H9 (cell line): Measurements from ENCODE around the gene SETD5. TPM values are rescaled to one million over a fixed set of nuclear protein-coding genes. Genes with fewer than 3 reads are reported as not detected.

Source experiments
- DNase-seq: peaks from one replicate; pipeline ENCODE4 v3.0.0-alpha.2; 2017
- H2AFZ ChIP-seq: one replicate; pipeline ENCODE4 v1.6.1; 2013; ENCODE audit warnings: mild to moderate bottlenecking, low read length, control low read depth, moderate library complexity
- H2AK5ac ChIP-seq: 2 replicates; pipeline ENCODE4 v1.6.1; 2013; ENCODE audit warnings: low read length, control low read depth, mixed read lengths; ENCODE audit not compliant: insufficient read length
- H2BK120ac ChIP-seq: one replicate; pipeline ENCODE4 v1.6.1; 2013; ENCODE audit warnings: low read depth, mild to moderate bottlenecking, low read length, control low read depth, inconsistent platforms; ENCODE audit not compliant: poor library complexity, severe bottlenecking
- H2BK12ac ChIP-seq: 2 replicates; pipeline ENCODE4 v1.6.1; 2013; ENCODE audit warnings: low read length, control low read depth, mixed read lengths, low read depth; ENCODE audit not compliant: insufficient read length
- H2BK15ac ChIP-seq: 2 replicates; pipeline ENCODE4 v1.6.1; 2013; ENCODE audit warnings: low read depth, low read length, control low read depth
- H2BK20ac ChIP-seq: one replicate; pipeline ENCODE4 v1.6.1; 2013; ENCODE audit warnings: low read depth, mild to moderate bottlenecking, low read length, control low read depth, inconsistent platforms; ENCODE audit not compliant: poor library complexity, severe bottlenecking
- H2BK5ac ChIP-seq: 2 replicates; pipeline ENCODE4 v1.6.1; 2013; ENCODE audit warnings: low read length, control low read depth, mixed read lengths; ENCODE audit not compliant: insufficient read length
- H3K14ac ChIP-seq: 2 replicates; pipeline ENCODE4 v1.6.1; 2013; ENCODE audit warnings: low read length, control low read depth; ENCODE audit not compliant: insufficient read depth
- H3K18ac ChIP-seq: 2 replicates; pipeline ENCODE4 v1.6.1; 2013; ENCODE audit warnings: low read depth, mild to moderate bottlenecking, mixed read lengths, low read length, control low read depth; ENCODE audit not compliant: insufficient read length
- H3K23ac ChIP-seq: 2 replicates; pipeline ENCODE4 v1.6.1; 2013; ENCODE audit warnings: low read length, control low read depth, mixed read lengths, low read depth; ENCODE audit not compliant: insufficient read length
- H3K23me2 ChIP-seq: 2 replicates; pipeline ENCODE4 v1.6.1; 2013; ENCODE audit warnings: low read depth, mild to moderate bottlenecking, mixed read lengths, low read length, control low read depth; ENCODE audit not compliant: insufficient read length, poor library complexity, severe bottlenecking
- H3K27ac ChIP-seq: 2 replicates; pipeline ENCODE4 v1.5.1; 2013; ENCODE audit warnings: low read length, control low read depth, mixed read lengths, low read depth; ENCODE audit not compliant: insufficient read length
- H3K27me3 ChIP-seq: 2 replicates; pipeline ENCODE4 v1.6.1; 2013; ENCODE audit warnings: low read length, control low read depth, inconsistent platforms; ENCODE audit not compliant: insufficient read depth
- H3K4ac ChIP-seq: 2 replicates; pipeline ENCODE4 v1.6.1; 2013; ENCODE audit warnings: low read depth, mild to moderate bottlenecking, control low read depth, inconsistent platforms, low read length, moderate library complexity
- H3K4me1 ChIP-seq: 2 replicates; pipeline ENCODE4 v1.6.1; 2013; ENCODE audit warnings: low read length, control low read depth, inconsistent platforms; ENCODE audit not compliant: insufficient read depth
- H3K4me2 ChIP-seq: 2 replicates; pipeline ENCODE4 v1.6.1; 2013; ENCODE audit warnings: low read length, control low read depth, mixed read lengths; ENCODE audit not compliant: insufficient read length, insufficient read depth
- H3K56ac ChIP-seq: 2 replicates; pipeline ENCODE4 v1.6.1; 2013; ENCODE audit warnings: low read depth, mild to moderate bottlenecking, mixed read lengths, low read length, control low read depth; ENCODE audit not compliant: insufficient read length
- H3K79me1 ChIP-seq: 2 replicates; pipeline ENCODE4 v1.6.1; 2013; ENCODE audit warnings: low read depth, mild to moderate bottlenecking, moderate library complexity, low read length, control low read depth, inconsistent platforms; ENCODE audit not compliant: insufficient read depth, poor library complexity, severe bottlenecking
- H3K79me2 ChIP-seq: 2 replicates; pipeline ENCODE4 v1.6.1; 2013; ENCODE audit warnings: low read length, control low read depth, inconsistent platforms; ENCODE audit not compliant: insufficient read depth
- H3K9ac ChIP-seq: 2 replicates; pipeline ENCODE4 v1.6.1; 2013; ENCODE audit warnings: low read length, control low read depth, mixed read lengths; ENCODE audit not compliant: insufficient read length; ENCODE audit errors: extremely low read depth
- H3K9me3 ChIP-seq: one replicate; pipeline ENCODE4 v1.6.1; 2013; ENCODE audit warnings: low read depth, low read length, inconsistent platforms; ENCODE audit not compliant: control insufficient read depth
- H3T11ph ChIP-seq: one replicate; pipeline ENCODE4 v1.6.1; 2013; ENCODE audit warnings: mild to moderate bottlenecking, low read length, control low read depth, inconsistent platforms
- H4K20me1 ChIP-seq: one replicate; pipeline ENCODE4 v1.6.1; 2013; ENCODE audit not compliant: control insufficient read depth, insufficient read length, insufficient read depth
- H4K5ac ChIP-seq: 2 replicates; pipeline ENCODE4 v1.6.1; 2013; ENCODE audit warnings: low read depth, mild to moderate bottlenecking, mixed read lengths, low read length, control low read depth; ENCODE audit not compliant: insufficient read length
- H4K8ac ChIP-seq: replicated peaks from 2 replicates; pipeline ENCODE4 v1.6.1; 2013; ENCODE audit warnings: low read length, control low read depth, mixed read lengths, low read depth; ENCODE audit not compliant: insufficient read length
- H4K91ac ChIP-seq: 2 replicates; pipeline ENCODE4 v1.6.1; 2013; ENCODE audit warnings: low read depth, mild to moderate bottlenecking, moderate library complexity, mixed read lengths, low read length, control low read depth; ENCODE audit not compliant: insufficient read length
- H3K27ac Mint-ChIP-seq, 3 experiments: 2 replicates in 2 of 3; 3 replicates in 1 of 3; pipeline ENCODE4 v1.8.0; 2020 to 2021; ENCODE audit warnings: mixed read lengths in 3 of 3, mild to moderate bottlenecking in 1 of 3, moderate library complexity in 1 of 3
- H3K27me3 Mint-ChIP-seq: 2 replicates; pipeline ENCODE4 v1.8.0; 2021; ENCODE audit warnings: low read depth, mild to moderate bottlenecking, moderate library complexity, mixed read lengths
- H3K36me3 Mint-ChIP-seq, 3 experiments: 2 replicates in 2 of 3; 3 replicates in 1 of 3; pipeline ENCODE4 v1.8.0; 2020 to 2021; ENCODE audit warnings: low read depth in 3 of 3, mixed read lengths in 3 of 3; ENCODE audit not compliant: insufficient read depth in 1 of 3
- H3K4me1 Mint-ChIP-seq, 2 experiments: 2 replicates each; pipeline ENCODE4 v1.8.0; 2020; ENCODE audit warnings: mixed read lengths in 2 of 2
- H3K4me3 Mint-ChIP-seq, 2 experiments: 2 replicates in 1 of 2; 3 replicates in 1 of 2; pipeline ENCODE4 v1.8.0; 2020 to 2021; ENCODE audit warnings: mild to moderate bottlenecking in 2 of 2, mixed read lengths in 2 of 2, moderate library complexity in 1 of 2
- H3K9me3 Mint-ChIP-seq, 2 experiments: 2 replicates in 1 of 2; 3 replicates in 1 of 2; pipeline ENCODE4 v1.8.0; 2020; ENCODE audit warnings: mild to moderate bottlenecking in 2 of 2, mixed read lengths in 2 of 2, moderate library complexity in 1 of 2
- CTCF ChIP-seq: fragments of 200-600 bp; sonication (generic); conservative IDR thresholded peaks from 3 replicates; pipeline ENCODE4 v1.8.0; 2021; ENCODE audit warnings: antibody characterized with exemption, mild to moderate bottlenecking
- WGBS: extraction: QIAGEN DNeasy Blood & Tissue Kit; methylation state at CpG from one replicate; pipeline ENCODE4 v1.1.7; 2013; ENCODE audit warnings: missing lambda C conversion rate, low lambda C conversion rate, mixed read lengths; ENCODE audit not compliant: insufficient read length; ENCODE audit errors: extremely low coverage; 5-methylcytosine and 5-hydroxymethylcytosine counted together
- total RNA-seq: library from RNA; stranded (reverse); gene quantifications from 2 replicates; pipeline ENCODE4 v1.2.1, GENCODE V29; 2021

The SETD5 gene
- total RNA-seq, 1 experiment from 2014 or later, result 207 TPM

- Mint-ChIP-seq H3K4me3 (peak overlapping the region; percentile 83 to 88), H3K27ac (peak overlapping the region in 1 of 3 experiments; percentile 54; a peak in 1 of 7 replicates), H3K27me3 (peaks cover 51% of the 10 kb centered on the region), H3K4me1 (peaks cover 13 to 14% of the 10 kb centered on the region in 2 experiments), H3K36me3 (no peaks in the 10 kb centered on the region; a peak in 1 of 7 replicates), H3K9me3 (no peaks in the 10 kb centered on the region; a peak in 1 of 5 replicates)
- Histone ChIP-seq H3K27me3 (no peaks in the 10 kb centered on the region; the same call in 1 of the 2 replicates), H2BK120ac (no peak overlapping the region), H3K27ac (no peak overlapping the region), H3K4me2 (peak overlapping the region; percentile 66), H4K8ac (no peak overlapping the region), H3K4me1 (no peaks in the 10 kb centered on the region), H3K18ac (no peak overlapping the region), H2AFZ (no peak overlapping the region), H4K91ac (no peak overlapping the region), H3K56ac (no peak overlapping the region), H3K4ac (no peak overlapping the region), H3K9me3 (no peaks in the 10 kb centered on the region), H2AK5ac (no peak overlapping the region), H3K23ac (no peak overlapping the region), H3K9ac (no peak overlapping the region), H3K79me2 (no peaks in the 10 kb centered on the region), H3K79me1 (no peaks in the 10 kb centered on the region), H4K20me1 (no peaks in the 10 kb centered on the region), H3K23me2 (peaks cover 7% of the 10 kb centered on the region), H3T11ph (no peak overlapping the region), H2BK15ac (no peak overlapping the region), H2BK5ac (no peak overlapping the region), H4K5ac (no peak overlapping the region), H2BK20ac (no peak overlapping the region), H2BK12ac (no peak overlapping the region), H3K14ac (no peak overlapping the region)
- peak; percentile 99 for TF ChIP-seq CTCF
- WGBS, result no CpG with 5 or more reads among the region's 39 CpGs
- DNase-seq, result peak; percentile 92
These were observed 103.0 kb downstream of the SETD5 start for GRCh38 chr3:9500108-9501050.
